Neuronal stem cell (in vitro differentiated cells): ENCODE measurements around the gene DOCK9.

Experiments used
- DNase-seq: peaks from one replicate; pipeline ENCODE4 v3.0.0-alpha.2; 2013; ENCODE audit warnings: low spot score
- H2AFZ ChIP-seq: one replicate; pipeline ENCODE4 v1.6.1; 2013; ENCODE audit warnings: mild to moderate bottlenecking, low read length, inconsistent platforms
- H2AK5ac ChIP-seq: 2 replicates; pipeline ENCODE4 v1.6.1; 2013; ENCODE audit warnings: low read depth, mild to moderate bottlenecking, inconsistent platforms, low read length, moderate library complexity, mixed read lengths
- H2BK120ac ChIP-seq: 2 replicates; pipeline ENCODE4 v1.6.1; 2013; ENCODE audit warnings: low read depth, mild to moderate bottlenecking, inconsistent platforms, low read length, moderate library complexity, mixed read lengths
- H2BK12ac ChIP-seq: one replicate; pipeline ENCODE4 v1.6.1; 2013; ENCODE audit warnings: low read length, inconsistent platforms
- H2BK15ac ChIP-seq: 2 replicates; pipeline ENCODE4 v1.6.1; 2013; ENCODE audit warnings: mild to moderate bottlenecking, low read length, inconsistent platforms, mixed read lengths
- H2BK5ac ChIP-seq: one replicate; pipeline ENCODE4 v1.6.1; 2013; ENCODE audit warnings: inconsistent platforms, mild to moderate bottlenecking, low read length, moderate library complexity
- H3K14ac ChIP-seq: one replicate; pipeline ENCODE4 v1.6.1; 2013; ENCODE audit warnings: low read length, inconsistent platforms
- H3K18ac ChIP-seq: 2 replicates; pipeline ENCODE4 v1.6.1; 2013; ENCODE audit warnings: low read length, inconsistent platforms
- H3K23ac ChIP-seq: 2 replicates; pipeline ENCODE4 v1.6.1; 2013; ENCODE audit warnings: low read depth, mild to moderate bottlenecking, mixed read lengths, low read length, inconsistent platforms; ENCODE audit not compliant: poor library complexity
- H3K27ac ChIP-seq: replicated peaks from 3 replicates; pipeline ENCODE4 v1.5.1; 2013; ENCODE audit warnings: low read length, inconsistent platforms
- H3K27me3 ChIP-seq, 3 experiments: 2 replicates each; pipeline ENCODE4 v1.6.1; 2013; ENCODE audit warnings: low read length in 3 of 3, mild to moderate bottlenecking in 2 of 3, inconsistent platforms in 1 of 3, low read depth in 1 of 3, mixed read lengths in 1 of 3, moderate library complexity in 1 of 3; ENCODE audit not compliant: control insufficient read depth in 3 of 3, insufficient read depth in 3 of 3
- H3K36me3 ChIP-seq, 2 donors: replicated peaks in 1 of 2; 2 replicates each; pipeline ENCODE4 v1.6.1; 2013; ENCODE audit warnings: low read length in 2 of 2; ENCODE audit not compliant: control insufficient read depth in 2 of 2, insufficient read depth in 2 of 2
- H3K4ac ChIP-seq: 2 replicates; pipeline ENCODE4 v1.6.1; 2013; ENCODE audit warnings: inconsistent platforms, mild to moderate bottlenecking, low read length, moderate library complexity
- H3K4me1 ChIP-seq, 2 donors: 1 replicate in 1 of 2; 2 replicates in 1 of 2; pipeline ENCODE4 v1.6.1; 2013; ENCODE audit warnings: low read length in 2 of 2, low read depth in 1 of 2; ENCODE audit not compliant: control insufficient read depth in 2 of 2, insufficient read depth in 1 of 2
- H3K4me2 ChIP-seq: one replicate; pipeline ENCODE4 v1.6.1; 2013; ENCODE audit warnings: mild to moderate bottlenecking, low read length, inconsistent platforms; ENCODE audit not compliant: insufficient read depth, poor library complexity, severe bottlenecking
- H3K4me3 ChIP-seq, 2 donors: 2 replicates each; pipeline ENCODE4 v1.5.1; 2013; ENCODE audit warnings: low read length in 2 of 2, mild to moderate bottlenecking in 2 of 2, inconsistent platforms in 1 of 2, moderate library complexity in 1 of 2
- H3K79me1 ChIP-seq: one replicate; pipeline ENCODE4 v1.6.1; 2013; ENCODE audit warnings: low read depth, mild to moderate bottlenecking, inconsistent platforms, low read length, moderate library complexity
- H3K9ac ChIP-seq: one replicate; pipeline ENCODE4 v1.6.1; 2013; ENCODE audit warnings: mild to moderate bottlenecking, low read depth, low read length, inconsistent platforms; ENCODE audit not compliant: poor library complexity
- H3K9me3 ChIP-seq, 2 donors: replicated peaks in 1 of 2; 2 replicates each; pipeline versions ENCODE3 to v1.6.1; 2013; ENCODE audit warnings: low read length in 2 of 2, mild to moderate bottlenecking in 2 of 2, inconsistent platforms in 1 of 2, low read depth in 1 of 2, mixed read lengths in 1 of 2, moderate library complexity in 1 of 2; ENCODE audit not compliant: control insufficient read depth in 2 of 2, insufficient read depth in 1 of 2
- H4K8ac ChIP-seq: one replicate; pipeline ENCODE4 v1.6.1; 2013; ENCODE audit warnings: low read depth, mild to moderate bottlenecking, inconsistent platforms, low read length, moderate library complexity
- H4K91ac ChIP-seq: one replicate; pipeline ENCODE4 v1.6.1; 2013; ENCODE audit warnings: low read length, low read depth, mild to moderate bottlenecking, inconsistent platforms; ENCODE audit not compliant: poor library complexity
- WGBS, 2 donors: extraction: QIAGEN DNeasy Blood & Tissue Kit; methylation state at CpG; one replicate each; pipeline ENCODE4 v1.1.7; 2013; ENCODE audit warnings: missing lambda C conversion rate in 2 of 2, mixed read lengths in 1 of 2; ENCODE audit not compliant: insufficient read length in 2 of 2, insufficient replicate concordance in 1 of 2; ENCODE audit errors: extremely low coverage in 2 of 2; 5-methylcytosine and 5-hydroxymethylcytosine counted together

Gene DOCK9

DNA sequence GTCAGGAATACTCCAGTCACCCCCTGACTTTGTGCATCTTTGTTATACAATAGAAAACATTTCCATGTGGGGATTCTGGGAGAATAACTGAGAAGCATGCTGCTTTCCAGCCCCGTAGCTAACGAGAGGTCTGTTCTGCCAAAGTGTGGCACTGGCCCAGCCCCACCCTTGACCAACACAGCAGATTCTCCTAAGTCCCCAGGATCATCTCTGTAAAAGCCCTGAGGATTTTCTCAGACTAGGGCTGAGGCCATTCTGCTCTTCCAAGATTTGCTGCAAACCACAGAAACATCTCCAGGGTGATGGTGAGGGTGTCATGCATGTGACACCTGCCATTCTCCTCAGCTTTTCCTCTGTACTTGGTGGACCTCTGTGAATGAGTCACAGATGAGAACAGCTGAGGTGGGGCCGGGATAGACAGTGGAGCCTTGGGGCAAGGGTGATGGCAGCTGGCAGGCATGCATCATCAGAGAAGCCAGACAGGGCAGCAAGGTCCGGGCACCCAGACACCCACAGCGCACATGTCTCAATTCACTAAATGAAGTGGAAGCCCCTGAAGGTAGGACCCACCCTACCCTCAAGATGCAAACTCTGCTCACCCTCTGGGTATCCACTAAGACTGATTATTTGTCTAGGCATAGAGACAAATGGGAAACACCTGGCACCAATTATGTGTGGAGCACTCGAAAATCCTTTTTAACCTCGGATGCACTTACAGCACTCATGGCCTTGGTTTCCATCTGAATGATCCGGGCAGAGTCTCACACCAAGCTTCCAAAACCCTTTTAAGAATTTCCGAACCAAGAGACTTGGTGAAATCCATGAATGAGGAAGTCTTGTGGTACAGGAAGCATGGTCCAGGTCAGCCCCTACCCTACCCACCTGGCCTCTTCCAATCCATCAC, 20.1 kb upstream of the DOCK9 start:
- Histone ChIP-seq H3K14ac (peak overlapping the region; percentile 77), H3K4me3 (no peak overlapping the region), H3K27ac (no peak overlapping the region), H3K36me3 (no peaks in the 10 kb centered on the region), H3K4me2 (no peak overlapping the region), H3K9ac (no peak overlapping the region), H3K79me1 (no peaks in the 10 kb centered on the region), H2BK5ac (no peak overlapping the region), H3K4ac (no peak overlapping the region), H4K8ac (no peak overlapping the region), H2BK15ac (no peak overlapping the region), H3K4me1 (peaks cover 0 to 10% of the 10 kb centered on the region in 2 donors), H2BK120ac (no peak overlapping the region), H3K9me3 (no peaks in the 10 kb centered on the region), H2BK12ac (no peak overlapping the region), H2AFZ (peak overlapping the region; percentile 53), H3K23ac (no peak overlapping the region), H2AK5ac (peak overlapping the region; percentile 22), H4K91ac (no peak overlapping the region), H3K27me3 (peaks cover 0 to 6% (median 0%) of the 10 kb centered on the region in 3 experiments), H3K18ac (no peak overlapping the region)
- DNase-seq: no peak
- no CpG with 5 or more reads among the region's 9 CpGs for WGBS, 2 donors

DNA sequence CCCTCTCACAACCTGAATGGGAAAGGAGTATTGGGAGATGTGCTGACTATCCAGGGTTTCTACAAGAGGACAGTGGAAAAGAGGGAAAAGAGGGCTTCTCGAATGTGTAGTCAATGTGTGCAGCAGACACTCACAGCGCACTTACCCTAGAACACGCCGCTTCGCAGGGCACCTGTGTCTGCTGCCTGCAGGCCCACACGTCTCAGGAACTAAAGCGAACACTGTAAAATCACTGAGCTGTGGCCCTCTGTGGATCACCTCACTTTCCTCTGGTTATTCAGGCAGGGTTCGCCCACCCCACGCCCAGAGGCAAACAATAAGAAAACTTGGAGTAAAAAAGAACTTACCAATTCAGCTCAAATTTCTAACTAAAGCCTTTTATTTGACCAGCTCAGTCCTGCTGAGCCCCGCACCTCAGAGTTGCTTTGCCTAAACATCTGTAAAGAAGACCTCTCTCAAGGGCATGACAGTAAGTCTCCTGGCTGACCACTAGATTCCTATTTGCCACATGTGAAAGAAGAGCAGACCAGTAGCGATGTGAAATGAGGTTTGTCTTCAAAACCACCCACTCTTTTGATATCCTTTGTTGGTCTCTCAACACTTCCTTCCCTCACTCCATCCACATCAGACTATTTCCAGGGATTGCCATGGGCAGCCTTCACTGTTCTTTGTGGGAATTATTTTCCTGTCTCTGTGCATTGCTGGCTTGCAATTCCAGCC, 19.3 kb upstream of the DOCK9 start:
- no peak overlapping the region for H3K27ac ChIP-seq
- no peak overlapping the region for H3K23ac ChIP-seq
- DNase-seq: no peak
- H3K9ac ChIP-seq: peak overlapping the region; percentile 25
- peaks cover 0 to 9% of the 10 kb centered on the region in 2 donors for H3K4me1 ChIP-seq
- peak overlapping the region; percentile 53 for H2AFZ ChIP-seq
- H4K8ac ChIP-seq: no peak overlapping the region
- no peak overlapping the region for H2BK5ac ChIP-seq
- H3K14ac ChIP-seq: no peak overlapping the region
- H3K4ac ChIP-seq: no peak overlapping the region
- H3K4me2 ChIP-seq: no peak overlapping the region
- H2BK12ac ChIP-seq: no peak overlapping the region
- no peaks in the 10 kb centered on the region for H3K9me3 ChIP-seq
- no peak overlapping the region for H2BK15ac ChIP-seq
- H3K4me3 ChIP-seq: no peak overlapping the region
- no peaks in the 10 kb centered on the region for H3K79me1 ChIP-seq
- H2AK5ac ChIP-seq: no peak overlapping the region
- H2BK120ac ChIP-seq: no peak overlapping the region
- peaks cover 0 to 6% (median 0%) of the 10 kb centered on the region in 3 experiments for H3K27me3 ChIP-seq
- no peaks in the 10 kb centered on the region for H3K36me3 ChIP-seq
- no CpG with 5 or more reads among the region's 11 CpGs for WGBS, 2 donors
- no peak overlapping the region for H4K91ac ChIP-seq
- H3K18ac ChIP-seq: peak overlapping the region; percentile 32

- H3K4me3 ChIP-seq: no peak overlapping the region
- H3K18ac ChIP-seq: no peak overlapping the region
- no peak overlapping the region for H2BK120ac ChIP-seq
- no peaks in the 10 kb centered on the region for H3K9me3 ChIP-seq
- H3K4ac ChIP-seq: no peak overlapping the region
- H2BK5ac ChIP-seq: no peak overlapping the region
- H3K23ac ChIP-seq: no peak overlapping the region
- H3K14ac ChIP-seq: no peak overlapping the region
- H4K8ac ChIP-seq: no peak overlapping the region
- H3K79me1 ChIP-seq: no peaks in the 10 kb centered on the region
- H3K27me3 ChIP-seq: peaks cover 0 to 6% (median 0%) of the 10 kb centered on the region in 3 experiments
- H2AFZ ChIP-seq: no peak overlapping the region
- no peak overlapping the region for H3K9ac ChIP-seq
- no peak overlapping the region for H2BK12ac ChIP-seq
- H3K27ac ChIP-seq: no peak overlapping the region
- no peak overlapping the region for H2BK15ac ChIP-seq
- no peak for DNase-seq
- H2AK5ac ChIP-seq: no peak overlapping the region
- no peak overlapping the region for H4K91ac ChIP-seq
- peaks cover 0 to 9% of the 10 kb centered on the region in 2 donors for H3K4me1 ChIP-seq
- no peaks in the 10 kb centered on the region for H3K36me3 ChIP-seq
- no CpG with 5 or more reads among the region's 5 CpGs for WGBS, 2 donors
- H3K4me2 ChIP-seq: no peak overlapping the region
These were observed 18.2 kb upstream of the DOCK9 start for GRCh38 chr13:98996046-98996445.

GRCh38 chr13:98994896-98995295, 17.0 kb upstream of the DOCK9 start:
- Histone ChIP-seq H2BK120ac (no peak overlapping the region), H3K4me1 (peaks cover 0 to 9% of the 10 kb centered on the region in 2 donors), H3K27ac (no peak overlapping the region), H3K4ac (no peak overlapping the region), H3K18ac (no peak overlapping the region), H2BK15ac (no peak overlapping the region), H3K14ac (no peak overlapping the region), H4K91ac (no peak overlapping the region), H2BK5ac (no peak overlapping the region), H3K9ac (no peak overlapping the region), H2BK12ac (no peak overlapping the region), H3K9me3 (no peaks in the 10 kb centered on the region), H2AFZ (no peak overlapping the region), H3K4me2 (no peak overlapping the region), H3K79me1 (no peaks in the 10 kb centered on the region), H3K23ac (no peak overlapping the region), H3K36me3 (no peaks in the 10 kb centered on the region), H4K8ac (no peak overlapping the region), H3K4me3 (no peak overlapping the region), H3K27me3 (no peaks in the 10 kb centered on the region), H2AK5ac (no peak overlapping the region)
- DNase-seq: no peak
- no CpG with 5 or more reads among the region's 6 CpGs for WGBS, 2 donors
